ENCODE results near the gene SLC22A13.
"Not testable (repeated sequence)": the region's sequence is repeated elsewhere in the genome, so short reads cannot be mapped to it uniquely, and the experiment has no call there.

The SLC22A13 gene

GRCh38 chr3:38275658-38276057 lies 10.0 kb downstream of the SLC22A13 start:
- H3K4me3 ChIP-seq (ENCODE audit: low read length) = no peak overlapping the region
- no peak for TF ChIP-seq ZNF274 (IDR thresholded peaks at IDR 0.05; ENCODE audit: low read depth, low read length)

DNA sequence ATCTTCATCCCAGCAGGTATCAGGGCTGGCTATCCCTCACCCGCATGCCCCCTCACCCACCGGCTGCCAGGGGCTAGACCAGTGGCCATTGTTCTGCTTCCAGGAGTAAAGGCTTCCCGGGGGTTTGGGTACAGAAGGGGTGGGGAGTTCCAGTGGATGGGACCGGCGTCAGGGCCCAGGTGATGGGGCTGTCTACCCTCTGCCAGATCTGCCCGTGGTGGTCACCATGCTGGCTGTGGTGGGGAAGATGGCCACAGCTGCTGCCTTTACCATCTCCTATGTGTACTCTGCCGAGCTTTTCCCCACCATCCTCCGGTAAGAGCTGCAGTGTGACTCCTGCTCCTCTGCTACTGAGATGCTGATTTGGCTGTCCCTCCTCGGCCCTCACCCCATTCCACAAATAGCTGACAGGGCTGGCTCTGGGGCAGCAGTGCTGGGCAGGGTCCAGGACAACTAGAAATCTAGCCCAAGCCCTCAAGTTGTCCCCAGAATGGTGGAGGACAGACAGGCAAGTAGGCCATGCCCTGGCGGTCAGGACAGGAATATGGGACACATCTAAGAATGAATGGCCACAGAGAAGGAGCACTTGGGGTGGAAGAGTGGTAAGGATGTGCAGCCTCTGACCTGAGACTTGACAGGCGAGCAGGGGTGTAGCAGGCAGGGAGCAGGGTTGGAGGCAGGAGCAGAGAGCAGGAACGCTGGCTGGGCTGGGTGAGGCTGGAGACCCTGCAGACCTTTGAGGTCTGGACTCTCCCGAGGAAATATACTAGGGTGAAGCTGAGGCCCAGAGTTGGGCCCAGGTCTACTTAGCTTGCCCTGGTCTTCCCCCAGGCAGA lies 10.7 kb downstream of the SLC22A13 start:
- H3K4me3 ChIP-seq (ENCODE audit: low read length) = no peak overlapping the region
- TF ChIP-seq ZNF274 (IDR thresholded peaks at IDR 0.05; ENCODE audit: low read depth, low read length) = no peak

DNA sequence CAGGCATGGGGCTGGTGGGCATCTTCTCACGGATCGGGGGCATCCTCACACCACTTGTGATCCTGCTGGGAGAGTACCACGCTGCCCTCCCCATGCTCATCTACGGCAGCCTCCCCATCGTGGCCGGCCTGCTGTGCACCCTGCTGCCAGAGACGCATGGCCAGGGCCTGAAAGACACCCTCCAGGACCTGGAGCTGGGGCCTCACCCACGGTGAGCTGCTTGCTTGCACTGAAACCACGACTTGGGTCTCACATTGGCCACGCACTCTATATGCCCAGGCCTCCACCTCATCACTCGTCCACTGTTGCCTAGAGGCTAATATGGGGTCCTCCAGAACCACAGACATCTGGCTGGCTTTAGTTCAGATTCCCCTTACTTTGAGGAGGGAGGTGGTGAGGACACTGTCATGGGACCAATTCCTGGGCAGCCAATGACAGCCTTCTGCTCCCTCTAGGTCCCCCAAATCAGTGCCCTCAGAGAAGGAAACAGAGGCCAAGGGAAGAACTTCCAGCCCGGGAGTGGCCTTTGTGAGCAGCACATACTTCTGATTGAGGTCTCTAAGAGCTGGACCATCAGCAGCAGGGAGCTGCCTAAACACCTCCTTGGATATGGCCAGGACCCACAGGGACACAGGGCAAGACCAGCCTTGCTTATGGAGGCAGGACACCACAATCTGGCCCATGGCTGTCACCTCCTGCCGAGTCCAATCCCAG lies 11.5 kb downstream of the SLC22A13 start:
- H3K4me3 ChIP-seq (ENCODE audit: low read length) = no peak overlapping the region
- TF ChIP-seq ZNF274 (IDR thresholded peaks at IDR 0.05; ENCODE audit: low read depth, low read length) = no peak

DNA sequence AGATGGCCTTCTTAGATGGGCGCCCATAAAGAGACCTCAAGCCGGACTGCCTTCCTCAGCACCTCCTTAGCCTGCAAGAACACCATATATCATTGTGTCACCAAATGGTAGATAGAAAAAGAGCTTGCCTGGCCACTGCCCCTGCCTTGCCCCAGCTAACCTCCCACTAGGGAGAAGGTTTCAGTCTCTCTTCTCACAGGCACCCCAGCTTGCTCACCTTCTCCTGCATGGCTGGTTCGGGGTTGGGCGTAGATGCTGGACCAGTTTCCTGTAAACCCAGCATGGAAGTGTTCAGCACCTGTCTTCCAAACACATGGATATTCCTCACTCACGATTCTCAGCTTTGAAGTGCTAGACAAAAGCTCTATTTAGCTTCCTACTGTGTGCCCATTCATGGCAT lies 13.2 kb downstream of the SLC22A13 start:
- no peak overlapping the region for H3K4me3 ChIP-seq (ENCODE audit: low read length)
- no peak for TF ChIP-seq ZNF274 (IDR thresholded peaks at IDR 0.05; ENCODE audit: low read depth, low read length)

- TF ChIP-seq ZNF274 (IDR thresholded peaks at IDR 0.05; ENCODE audit: low read depth, low read length) = no peak
- no peak within 1 kb of the TSS for H3K4me3 ChIP-seq (ENCODE audit: low read length)
Observed at GRCh38 chr3:38281895-38282686, 16.5 kb downstream of the SLC22A13 start, which contains the start of gene SLC22A14. Gene SLC22A14, plus strand, starts transcription at chr3:38282294. Its CDS starts 23,733 bp downstream, at chr3:38306027.

DNA sequence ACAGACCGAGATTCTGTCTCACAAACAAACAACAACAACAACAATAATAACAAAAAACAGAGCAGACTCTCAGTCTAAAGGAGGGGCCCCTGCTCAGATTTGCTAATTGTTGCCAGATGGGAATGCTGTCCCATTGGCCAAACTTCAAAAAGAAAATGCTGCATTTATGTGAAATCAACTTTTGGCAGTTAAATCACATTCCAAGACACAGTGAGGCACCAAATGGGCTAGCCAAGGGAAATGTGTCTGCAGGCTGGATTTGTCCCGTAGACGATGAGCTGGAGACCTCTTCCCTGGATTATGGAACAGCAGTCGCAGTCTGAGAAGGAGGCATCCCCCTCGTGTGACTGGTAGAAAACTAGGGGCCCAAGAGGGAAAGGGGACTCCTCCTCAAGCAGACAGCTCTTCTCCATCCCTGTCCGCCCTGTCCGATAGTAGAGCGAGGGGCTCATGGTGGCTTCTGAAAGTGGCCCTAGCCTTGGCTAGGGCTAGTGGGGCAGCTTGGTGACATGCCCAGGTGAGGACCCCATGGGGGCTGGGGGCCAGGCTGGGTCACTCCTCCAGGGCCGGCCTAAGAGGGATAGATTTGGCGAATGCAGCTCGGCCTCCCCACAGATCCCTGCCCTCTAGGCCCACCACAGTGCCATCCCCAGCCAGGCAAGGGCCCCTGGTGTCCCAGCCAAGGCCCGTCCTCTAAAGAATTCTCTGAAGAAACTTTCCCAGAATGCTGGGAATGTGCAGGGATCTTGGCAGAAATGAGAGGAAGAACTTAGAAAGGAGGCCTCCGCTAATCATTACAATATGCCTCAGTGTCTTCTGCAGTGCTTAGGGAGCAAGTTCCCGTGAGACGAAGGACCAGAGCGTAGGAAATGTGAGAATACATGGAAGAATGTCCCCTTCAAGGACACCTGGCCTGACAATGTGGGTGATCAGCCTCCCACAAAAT lies 18.5 kb downstream of the SLC22A13 start:
- no peak for TF ChIP-seq ZNF274 (IDR thresholded peaks at IDR 0.05; ENCODE audit: low read depth, low read length)

DNA sequence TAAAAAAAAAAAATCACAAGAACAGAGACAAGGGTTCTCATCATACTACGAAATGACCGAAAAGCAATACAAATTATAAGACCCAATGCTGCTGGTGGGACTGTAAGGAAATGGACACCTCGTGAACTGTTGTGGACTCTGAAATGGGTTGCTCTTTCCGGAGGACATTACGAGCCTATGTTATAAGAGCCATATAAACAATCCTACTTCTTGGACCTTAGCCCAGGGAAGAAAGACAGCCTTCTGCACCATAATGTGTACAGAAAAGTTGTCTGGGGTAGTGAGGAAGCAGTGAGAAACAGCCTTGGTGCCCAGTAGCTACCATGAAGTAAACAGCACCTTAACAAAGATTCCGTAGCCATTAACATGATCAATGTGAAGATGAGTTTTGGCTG lies 19.1 kb downstream of the SLC22A13 start:
- no peak overlapping the region for H3K4me3 ChIP-seq (ENCODE audit: low read length)
- no peak for TF ChIP-seq ZNF274 (IDR thresholded peaks at IDR 0.05; ENCODE audit: low read depth, low read length)

More for the DNA sequence above, 18.5 kb downstream of the SLC22A13 start:
- H3K4me3 ChIP-seq (ENCODE audit: low read length) = no peak overlapping the region

- H3K4me3 ChIP-seq (ENCODE audit: low read length) = not testable (repeated sequence)
Observed at GRCh38 chr3:38289286-38290217, 23.9 kb downstream of the SLC22A13 start.

- not testable (repeated sequence) for H3K4me3 ChIP-seq (ENCODE audit: low read length)
Observed at GRCh38 chr3:38297053-38297452, 31.4 kb downstream of the SLC22A13 start.

GRCh38 chr3:38297537-38297936 lies 31.9 kb downstream of the SLC22A13 start:
- TF ChIP-seq ZNF274 (IDR thresholded peaks at IDR 0.05; ENCODE audit: low read depth, low read length) = no peak

GRCh38 chr3:38297947-38298711 lies 32.5 kb downstream of the SLC22A13 start:
- TF ChIP-seq ZNF274 (IDR thresholded peaks at IDR 0.05; ENCODE audit: low read depth, low read length) = no peak
- no peak overlapping the region for H3K4me3 ChIP-seq (ENCODE audit: low read length)

More at GRCh38 chr3:38297537-38297936, 31.9 kb downstream of the SLC22A13 start:
- no peak overlapping the region for H3K4me3 ChIP-seq (ENCODE audit: low read length)

DNA sequence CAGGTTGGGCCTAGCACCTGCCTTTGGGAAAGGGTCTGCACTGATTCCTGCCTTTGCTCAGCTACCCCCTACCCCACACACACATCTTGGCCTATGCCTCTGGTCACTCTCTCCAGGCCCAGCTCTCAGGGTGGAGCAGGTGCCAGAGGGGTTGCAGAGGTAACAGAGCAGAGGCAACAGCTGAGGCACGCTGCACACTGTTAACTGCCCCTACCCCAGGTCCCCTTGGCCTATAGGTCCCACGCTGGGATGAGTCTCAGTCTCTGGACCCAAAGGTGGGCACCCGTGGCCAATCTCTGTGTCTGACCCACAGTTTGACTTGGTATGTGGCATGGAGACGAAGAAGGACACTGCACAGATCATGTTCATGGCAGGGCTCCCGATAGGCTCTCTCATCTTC lies 41.3 kb downstream of the SLC22A13 start:
- no peak overlapping the region for H3K4me3 ChIP-seq (ENCODE audit: low read length)
- TF ChIP-seq ZNF274 (IDR thresholded peaks at IDR 0.05; ENCODE audit: low read depth, low read length) = no peak
